ENCODE results near the gene RREB1.
"Not testable (repeated sequence)": the region's sequence is repeated elsewhere in the genome, so short reads cannot be mapped to it uniquely, and the experiment has no call there.

RREB1 gene

DNA sequence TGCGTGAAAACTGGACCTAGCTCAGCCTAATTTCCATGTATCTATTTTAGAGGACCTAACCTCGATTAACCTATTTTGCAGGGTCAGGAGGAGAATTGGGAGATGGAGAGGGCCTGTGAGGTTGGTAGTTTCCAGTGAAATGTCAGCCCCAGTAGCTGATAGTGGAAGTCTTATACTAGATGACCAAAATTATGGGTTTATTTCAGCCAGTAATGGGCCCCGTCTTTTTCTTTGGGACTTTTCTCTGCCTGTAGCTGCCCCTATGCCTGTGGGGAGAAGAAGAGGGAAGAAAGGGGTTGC lies 37.8 kb downstream of the RREB1 start:
- DNase-seq, result no peak

GRCh38 chr6:7145885-7146828 lies 38.4 kb downstream of the RREB1 start:
- DNase-seq, result peak; percentile 68

DNA sequence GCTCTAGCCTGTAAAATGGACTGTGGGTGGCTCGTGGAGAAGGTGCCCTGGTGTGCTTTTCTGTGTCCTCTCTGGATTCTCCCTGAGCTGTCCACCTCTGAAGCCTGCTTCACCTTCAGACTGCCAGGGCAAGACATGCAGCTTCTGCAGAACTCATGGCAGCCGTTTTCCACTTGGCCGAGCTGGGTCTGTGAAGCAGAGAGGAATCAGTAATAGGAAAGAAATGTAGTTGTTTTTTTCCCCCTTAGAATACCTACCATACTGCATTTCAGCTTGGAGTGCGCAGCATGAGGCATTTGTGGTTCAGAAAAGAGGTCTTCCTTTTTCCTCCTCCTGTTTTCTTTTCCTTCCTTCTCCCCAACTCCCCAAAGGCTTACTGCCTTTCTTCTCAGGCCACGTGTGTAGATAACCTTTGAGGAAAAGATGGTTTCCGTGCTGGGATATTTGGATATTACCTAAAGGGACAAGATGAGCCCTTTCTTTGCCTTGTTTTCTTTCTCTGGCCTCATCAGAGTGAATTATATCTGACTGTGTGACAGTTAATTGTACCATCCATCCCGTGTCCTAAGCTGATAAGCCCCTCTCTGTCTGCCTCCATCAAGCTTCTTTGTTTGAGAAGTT lies 39.4 kb downstream of the RREB1 start:
- DNase-seq, result no peak

- DNase-seq, result no peak
Measured at GRCh38 chr6:7148100-7148822, 40.5 kb downstream of the RREB1 start.

GRCh38 chr6:7150381-7151064 lies 42.8 kb downstream of the RREB1 start:
- no peak for DNase-seq

GRCh38 chr6:7151381-7151780 lies 43.6 kb downstream of the RREB1 start:
- DNase-seq, result no peak

DNA sequence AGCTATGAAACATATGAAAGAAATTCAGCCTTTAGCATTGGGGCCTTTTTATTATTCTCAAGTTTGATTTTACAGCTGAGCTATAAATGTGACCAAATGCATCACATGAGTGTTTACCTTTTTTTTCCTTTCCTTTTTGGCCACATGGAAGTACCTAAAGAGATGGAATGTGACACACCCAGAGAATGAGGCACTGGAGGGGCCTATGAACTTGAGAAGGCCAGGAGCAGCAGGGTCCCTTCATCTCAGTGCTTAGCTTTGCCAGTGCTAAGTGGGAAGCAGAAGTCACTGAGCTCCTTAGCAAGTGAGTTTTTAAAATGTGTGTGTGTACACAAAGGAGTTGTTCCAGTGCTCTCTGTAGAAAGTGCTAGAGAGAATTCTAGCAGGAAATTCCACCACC lies 44.7 kb downstream of the RREB1 start:
- no peak for DNase-seq

GRCh38 chr6:7153789-7154188 lies 46.0 kb downstream of the RREB1 start:
- DNase-seq, result no peak

GRCh38 chr6:7154341-7155139 lies 46.8 kb downstream of the RREB1 start:
- peak; percentile 63 for DNase-seq

DNA sequence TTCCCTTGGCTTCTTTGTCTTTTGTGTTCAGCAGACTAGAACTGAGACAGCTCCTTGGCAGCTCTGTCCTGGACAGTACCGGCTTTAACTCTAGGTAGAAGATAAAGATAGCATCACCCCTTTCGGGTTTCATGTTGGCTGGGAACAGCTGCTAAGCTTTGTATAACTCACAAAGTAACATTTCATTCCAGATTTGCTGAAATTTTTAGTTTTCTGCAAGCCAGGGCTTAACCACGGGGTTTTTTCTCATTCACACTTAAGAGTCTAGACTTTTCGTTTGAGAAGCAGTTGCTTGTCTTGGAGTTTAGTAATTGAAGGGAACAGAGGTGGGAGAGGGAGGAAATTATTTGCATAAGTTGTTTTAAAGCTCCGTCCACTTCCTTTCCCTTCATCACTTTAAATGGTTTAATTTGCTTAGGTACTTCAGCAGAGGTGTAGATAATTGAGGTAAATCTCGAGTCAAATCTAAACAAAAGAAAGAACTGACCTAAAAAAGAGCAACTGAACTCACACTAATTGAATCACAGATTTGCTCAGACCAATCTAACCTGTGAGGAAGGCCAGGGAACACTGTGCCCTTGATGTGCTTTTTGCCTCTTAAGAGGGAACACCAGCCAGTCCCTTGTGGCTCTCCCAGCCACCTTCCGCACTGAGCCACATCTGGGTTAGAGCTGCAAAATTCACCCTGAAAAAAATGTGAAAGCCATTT lies 48.3 kb downstream of the RREB1 start:
- no peak for DNase-seq

DNA sequence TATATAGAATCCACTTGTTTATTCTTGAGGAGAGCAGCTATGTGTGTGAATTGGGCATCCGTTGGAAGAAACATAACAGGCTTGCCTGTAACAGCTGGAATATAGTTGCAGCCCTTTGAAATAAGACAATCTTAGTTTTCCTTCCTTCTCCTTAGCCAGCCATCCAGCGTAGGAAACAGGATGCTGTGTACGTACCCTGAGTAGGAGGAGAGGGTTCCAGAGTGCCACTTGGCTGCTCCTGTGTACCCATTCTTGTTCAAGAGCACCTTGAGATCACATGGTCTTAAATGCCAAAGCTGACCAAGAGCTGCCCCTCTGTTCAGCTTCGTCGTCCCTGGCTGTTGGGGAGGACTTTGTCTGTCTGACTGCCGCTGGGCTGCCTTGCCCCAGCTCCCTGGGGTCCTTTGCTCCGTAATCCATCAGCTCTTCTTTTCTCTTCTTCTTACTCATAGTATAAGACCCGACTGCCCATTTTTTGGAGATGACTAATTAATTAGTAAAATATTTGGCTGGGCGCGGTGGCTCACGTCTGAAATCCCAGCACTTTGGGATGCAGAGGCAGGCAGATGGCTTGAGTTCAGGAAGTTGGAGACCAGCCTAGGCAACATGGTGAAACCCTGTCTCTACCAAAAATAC lies 49.0 kb downstream of the RREB1 start:
- DNase-seq, result no peak

GRCh38 chr6:7157307-7157706 lies 49.5 kb downstream of the RREB1 start:
- DNase-seq, result not testable (repeated sequence)

DNA sequence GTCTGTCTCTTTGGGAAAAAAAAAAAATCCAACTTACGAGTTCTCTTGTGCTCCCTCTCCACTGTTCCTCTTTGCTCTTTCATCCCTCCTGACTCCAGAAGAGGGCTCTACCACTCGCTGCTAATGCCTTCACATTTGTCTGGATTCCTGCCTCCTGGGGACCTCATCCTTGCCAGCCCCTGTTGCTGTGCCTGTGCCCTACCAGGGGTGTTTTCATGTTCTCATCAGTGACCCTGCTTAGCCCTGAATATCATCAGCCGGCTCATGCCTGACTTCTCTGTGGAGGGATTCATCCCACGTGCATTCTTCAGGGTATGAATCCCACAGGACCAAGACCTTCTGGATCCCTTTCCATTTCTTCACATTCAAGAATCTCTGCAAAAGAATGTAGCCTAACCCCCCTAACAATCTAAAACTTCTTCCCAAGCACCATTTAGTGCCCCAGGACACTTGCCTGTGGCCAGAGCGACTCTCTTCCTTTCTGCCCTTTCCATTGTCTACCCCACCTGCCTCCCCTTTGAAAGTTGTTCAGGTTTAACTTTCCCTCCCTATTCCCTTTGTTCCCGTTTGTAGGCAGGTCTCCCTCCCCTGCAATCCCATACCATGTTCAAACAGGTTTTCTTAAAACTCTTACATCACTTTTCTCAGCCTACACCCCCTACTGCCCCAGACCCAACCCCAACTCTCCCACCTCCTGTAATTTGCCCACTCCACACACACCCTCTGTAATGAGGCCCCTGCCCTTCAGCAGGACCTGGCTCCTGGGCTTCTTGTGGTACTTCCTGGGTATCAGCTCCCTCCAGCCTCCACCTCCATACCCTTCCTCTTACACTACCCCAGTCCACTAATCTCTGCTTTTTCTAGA lies 50.2 kb downstream of the RREB1 start:
- no peak for DNase-seq

DNA sequence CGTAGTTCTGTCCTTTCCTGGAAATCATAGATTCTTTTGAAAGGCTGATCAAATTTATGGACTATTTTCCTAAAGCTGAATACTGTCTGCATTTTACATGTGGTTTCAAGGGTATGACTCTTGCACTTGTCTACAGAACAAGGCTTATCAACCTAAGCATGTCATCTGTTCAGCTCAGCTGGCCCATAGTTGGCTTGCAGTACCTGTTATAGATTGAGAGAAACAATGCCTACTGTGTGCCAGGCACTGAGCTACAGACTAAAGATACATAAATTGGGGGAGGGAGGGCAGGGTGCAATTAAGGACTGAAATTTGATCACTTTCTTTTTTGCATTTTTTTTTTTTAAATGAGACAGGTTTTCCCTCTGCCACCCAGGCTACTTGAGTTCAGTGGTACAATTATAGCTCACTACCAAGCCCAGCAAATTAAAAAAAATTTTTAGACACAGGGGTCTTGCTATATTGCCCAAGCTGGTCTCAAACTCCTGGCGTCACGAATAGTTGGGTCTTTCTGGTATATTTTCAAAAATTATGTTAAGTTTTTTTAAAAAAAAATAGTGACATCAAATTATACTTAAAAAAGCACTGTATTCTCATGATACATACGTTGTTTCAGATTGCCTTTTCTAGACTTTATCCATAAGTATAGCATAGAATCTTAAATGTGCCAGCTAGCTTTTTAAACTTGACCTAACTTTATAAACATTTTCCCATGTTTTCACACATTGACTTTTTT lies 52.2 kb downstream of the RREB1 start:
- no peak for DNase-seq

- DNase-seq, result no peak
Measured at GRCh38 chr6:7161253-7161623, 53.5 kb downstream of the RREB1 start.

DNA sequence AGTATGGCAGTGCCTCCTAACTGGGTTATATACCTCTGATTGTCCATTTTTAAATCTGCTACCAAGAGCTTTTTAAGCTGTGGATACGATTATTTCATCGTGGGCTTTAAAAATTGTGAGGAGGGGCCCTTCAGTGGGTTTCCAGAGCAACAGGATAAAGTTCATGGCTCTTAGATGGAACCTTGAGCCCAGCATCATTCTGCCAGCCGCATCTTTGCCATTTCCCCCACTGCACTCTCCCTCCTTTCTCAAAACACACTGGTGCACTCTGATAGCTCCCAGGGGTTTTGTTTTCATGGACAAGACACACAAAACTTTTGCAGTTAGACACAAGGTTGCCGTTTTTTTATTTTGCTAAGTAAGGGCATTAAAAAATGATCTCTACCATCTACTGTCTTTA lies 54.1 kb downstream of the RREB1 start:
- DNase-seq, result no peak

DNA sequence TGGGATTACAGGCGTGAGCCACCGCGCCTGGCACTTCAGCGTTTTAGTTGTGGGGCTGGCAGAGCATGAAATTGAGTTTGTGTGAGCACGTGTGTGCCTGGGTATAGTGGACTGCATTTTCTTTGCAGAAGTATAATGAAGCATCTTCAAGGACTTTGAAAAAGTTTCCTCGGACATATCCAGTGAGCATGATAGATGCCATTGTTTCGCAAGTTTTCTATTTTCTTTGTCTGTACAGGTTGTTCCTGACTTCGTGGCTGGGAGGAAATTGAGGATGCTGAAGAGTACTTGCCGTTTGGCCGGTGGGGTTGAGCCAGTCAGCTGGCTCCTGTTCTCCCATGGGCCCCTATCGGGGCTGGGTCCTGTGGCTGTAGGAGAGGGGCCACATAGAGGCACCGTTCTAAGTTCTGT lies 55.9 kb downstream of the RREB1 start:
- no peak for DNase-seq

DNA sequence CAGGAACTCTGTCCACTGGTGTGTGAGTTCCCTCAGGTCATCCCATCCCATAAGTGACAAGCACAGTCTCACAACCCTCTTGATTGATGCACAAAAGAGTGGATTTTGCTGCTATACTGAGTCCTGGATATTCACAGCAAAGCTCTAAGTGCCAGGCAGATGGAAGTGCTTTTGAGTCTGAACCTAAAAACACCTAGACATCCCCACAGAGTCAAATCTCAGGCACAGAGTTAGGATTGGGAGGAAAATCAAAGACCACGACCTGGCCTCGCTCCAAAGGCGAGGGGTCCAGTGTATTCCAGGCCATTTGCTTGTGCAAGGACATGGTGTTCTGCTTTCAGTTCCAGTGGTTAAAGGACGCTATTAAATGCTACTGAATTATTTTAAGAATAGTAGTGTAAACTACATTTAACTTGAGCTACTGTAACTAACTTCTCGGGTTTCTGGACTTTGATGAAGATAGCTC lies 56.8 kb downstream of the RREB1 start:
- no peak for DNase-seq
